ENCODE results near the gene GSTA5. TPM values are rescaled to one million over a fixed set of nuclear protein-coding genes. Genes with fewer than 3 reads are reported as not detected.

Gene GSTA5
- total and polyA plus RNA-seq, 2 of the 8 experiments (the other 6 are each of a cell fraction or from before 2014, with no cell fraction given) = not detected

DNA sequence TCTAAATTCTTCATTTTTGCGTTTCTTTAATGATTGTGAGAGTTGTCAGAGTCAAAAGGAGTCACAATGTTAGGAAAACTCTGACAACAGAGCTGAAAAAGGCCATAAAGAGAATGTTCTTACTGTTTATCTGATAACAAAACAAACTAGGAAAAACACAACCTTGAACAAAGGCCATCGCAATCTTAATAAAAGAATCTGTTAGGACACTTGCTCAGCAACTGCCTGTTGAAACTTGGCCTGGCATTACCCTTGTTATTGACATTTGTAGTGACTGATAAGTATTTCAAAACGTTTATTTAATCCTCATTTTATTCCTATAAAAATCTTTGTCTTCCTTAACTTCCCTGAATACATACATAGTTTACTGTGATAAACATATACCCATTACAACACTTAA lies 52.7 kb downstream of the GSTA5 start:
- 61% methylated on average over 3 of the region's 3 CpGs; no CpG with 5 or more reads in 1 of the 2 experiments for WGBS, 2 experiments (ENCODE audit: extremely low coverage in 1 of 2, insufficient coverage in 1 of 2, insufficient read length in 1 of 2, insufficient replicate concordance in 2 of 2, low coverage in 1 of 2, low lambda C conversion rate in 2 of 2, missing lambda C conversion rate in 1 of 2)
- no peaks in the 10 kb centered on the region for H4K20me1 ChIP-seq (replicated peaks in 1 of 2; ENCODE audit: control insufficient read depth in 1 of 2, insufficient read depth in 2 of 2, low read length in 2 of 2)
- no peak overlapping the region for H4K5ac ChIP-seq (ENCODE audit: insufficient read length, low read depth, low read length)
- H3K9ac ChIP-seq (replicated peaks in 1 of 4; ENCODE audit: extremely low read depth in 1 of 4, low read depth in 3 of 4, low read length in 3 of 4) = no peak overlapping the region
- H3K9me3 ChIP-seq (ENCODE audit: insufficient read depth in 2 of 2, low read depth in 1 of 2, low read length in 1 of 2) = peaks cover 3 to 9% of the 10 kb centered on the region in 2 experiments; a peak in 3 of 4 replicates
- H2BK12ac ChIP-seq (ENCODE audit: low read depth, low read length) = no peak overlapping the region
- no peak overlapping the region for H3K23ac ChIP-seq (ENCODE audit: insufficient read length)
- ChIA-PET CTCF (ENCODE audit: partially characterized antibody) (interaction anchor here (1.5 kb wide), 1 partner anchor 27 kb away, joined by 4 read pairs; no protein-coding TSS in a partner anchor), POLR2A (ENCODE audit: partially characterized antibody) (no interaction called here)
- no peaks in the 10 kb centered on the region for H3K79me1 ChIP-seq (ENCODE audit: low read depth, low read length)
- no peak overlapping the region for H3K27ac ChIP-seq (ENCODE audit: low read depth, low read length)
- H3K79me2 ChIP-seq (ENCODE audit: control insufficient read depth in 1 of 2, insufficient read depth in 2 of 2, low read length in 2 of 2) = no peaks in the 10 kb centered on the region
- DNase-seq (ENCODE audit: low read depth in 1 of 2, low spot score in 2 of 2) = no peak
- no peak overlapping the region for H2BK20ac ChIP-seq (ENCODE audit: low read length)
- H3K23me2 ChIP-seq (ENCODE audit: low read depth, low read length) = no peaks in the 10 kb centered on the region
- H3K4ac ChIP-seq (replicated peaks; ENCODE audit: insufficient read length, low read depth, low read length) = no peak overlapping the region
- H3K4me2 ChIP-seq (ENCODE audit: insufficient read depth in 1 of 2, low read depth in 2 of 2, low read length in 2 of 2) = no peak overlapping the region
- no peak overlapping the region for H4K91ac ChIP-seq (replicated peaks; ENCODE audit: insufficient read length, low read length)
- H4K8ac ChIP-seq (ENCODE audit: extremely low read depth, insufficient read depth, low read length) = no peak overlapping the region
- TF ChIP-seq RAD21 (IDR thresholded peaks at IDR 0.05 in 1 of 2, conservative IDR thresholded peaks at IDR 0.05 in 1 of 2; ENCODE audit: low read depth in 2 of 2, low read length in 2 of 2) (no peak), SUZ12 (IDR thresholded peaks at IDR 0.05; ENCODE audit: low read length) (no peak), JUND (IDR thresholded peaks at IDR 0.05; ENCODE audit: low read length) (no peak), CREB1 (IDR thresholded peaks at IDR 0.05) (no peak), CBX8 (IDR thresholded peaks at IDR 0.05; ENCODE audit: borderline replicate concordance, low read depth, low read length) (no peak)
- TF ChIP-seq, protein P1, sequence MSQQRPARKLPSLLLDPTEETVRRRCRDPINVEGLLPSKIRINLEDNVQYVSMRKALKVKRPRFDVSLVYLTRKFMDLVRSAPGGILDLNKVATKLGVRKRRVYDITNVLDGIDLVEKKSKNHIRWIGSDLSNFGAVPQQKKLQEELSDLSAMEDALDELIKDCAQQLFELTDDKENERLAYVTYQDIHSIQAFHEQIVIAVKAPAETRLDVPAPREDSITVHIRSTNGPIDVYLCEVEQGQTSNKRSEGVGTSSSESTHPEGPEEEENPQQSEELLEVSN (IDR thresholded peaks at IDR 0.05) = no peak
- TF ChIP-seq, protein P2, sequence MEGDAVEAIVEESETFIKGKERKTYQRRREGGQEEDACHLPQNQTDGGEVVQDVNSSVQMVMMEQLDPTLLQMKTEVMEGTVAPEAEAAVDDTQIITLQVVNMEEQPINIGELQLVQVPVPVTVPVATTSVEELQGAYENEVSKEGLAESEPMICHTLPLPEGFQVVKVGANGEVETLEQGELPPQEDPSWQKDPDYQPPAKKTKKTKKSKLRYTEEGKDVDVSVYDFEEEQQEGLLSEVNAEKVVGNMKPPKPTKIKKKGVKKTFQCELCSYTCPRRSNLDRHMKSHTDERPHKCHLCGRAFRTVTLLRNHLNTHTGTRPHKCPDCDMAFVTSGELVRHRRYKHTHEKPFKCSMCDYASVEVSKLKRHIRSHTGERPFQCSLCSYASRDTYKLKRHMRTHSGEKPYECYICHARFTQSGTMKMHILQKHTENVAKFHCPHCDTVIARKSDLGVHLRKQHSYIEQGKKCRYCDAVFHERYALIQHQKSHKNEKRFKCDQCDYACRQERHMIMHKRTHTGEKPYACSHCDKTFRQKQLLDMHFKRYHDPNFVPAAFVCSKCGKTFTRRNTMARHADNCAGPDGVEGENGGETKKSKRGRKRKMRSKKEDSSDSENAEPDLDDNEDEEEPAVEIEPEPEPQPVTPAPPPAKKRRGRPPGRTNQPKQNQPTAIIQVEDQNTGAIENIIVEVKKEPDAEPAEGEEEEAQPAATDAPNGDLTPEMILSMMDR (IDR thresholded peaks at IDR 0.05; ENCODE audit: control extremely low read depth in 1 of 3, insufficient read depth in 1 of 3, low read depth in 1 of 3, low read length in 3 of 3) = no peak
- no peak overlapping the region for H2BK120ac ChIP-seq (replicated peaks; ENCODE audit: low read depth, low read length)
- H3K36me3 ChIP-seq (ENCODE audit: control insufficient read depth in 2 of 4, insufficient read depth in 4 of 4, low read length in 3 of 4) = no peaks in the 10 kb centered on the region
- H3K56ac ChIP-seq (replicated peaks; ENCODE audit: insufficient read length, low read depth, low read length) = no peak overlapping the region
- no peaks in the 10 kb centered on the region for H3K4me1 ChIP-seq (replicated peaks in 1 of 4; ENCODE audit: control insufficient read depth in 3 of 4, insufficient read depth in 4 of 4, low read length in 3 of 4)
- no peak overlapping the region for H3K18ac ChIP-seq (ENCODE audit: extremely low read depth, low read length)
- H2BK15ac ChIP-seq (ENCODE audit: low read length) = no peak overlapping the region
- H2AFZ ChIP-seq (ENCODE audit: low read length) = no peak overlapping the region
- H2AK5ac ChIP-seq (ENCODE audit: low read depth, low read length) = no peak overlapping the region
- H3K4me3 ChIP-seq (ENCODE audit: extremely low read depth in 1 of 4, insufficient read depth in 2 of 4, low read depth in 3 of 4, low read length in 4 of 4) = no peak overlapping the region
- H2BK5ac ChIP-seq (ENCODE audit: low read depth, low read length) = no peak overlapping the region
- no peaks in the 10 kb centered on the region for H3K27me3 ChIP-seq (replicated peaks in 1 of 4; ENCODE audit: control insufficient read depth in 3 of 4, extremely low read depth in 1 of 4, insufficient read depth in 3 of 4, low read length in 3 of 4)
- no peak overlapping the region for H3K14ac ChIP-seq (ENCODE audit: insufficient read length)
- FAIRE-seq = no peak
